Osteoblast (primary cell): ENCODE results near the gene NUMB. TPM values are rescaled to one million over a fixed set of nuclear protein-coding genes. Genes with fewer than 3 reads are reported as not detected.
A peak's percentile ranks its signal among the peaks of the same experiment; 100 is the strongest.
"Not testable (repeated sequence)": the region's sequence is repeated elsewhere in the genome, so short reads cannot be mapped to it uniquely, and the experiment has no call there.

Source experiments
- DNase-seq: peaks from one replicate; pipeline ENCODE4 v3.0.0; 2011; ENCODE audit warnings: low spot score, mixed read lengths; ENCODE audit not compliant: insufficient read length; ENCODE audit errors: missing footprints
- H2AFZ ChIP-seq: 2 replicates; pipeline ENCODE4 v1.6.0; 2011; ENCODE audit warnings: mild to moderate bottlenecking, low read length
- H3K27ac ChIP-seq: 2 replicates; pipeline ENCODE4 v1.5.1; 2011; ENCODE audit warnings: mild to moderate bottlenecking, low read depth, low read length, moderate library complexity
- H3K27me3 ChIP-seq: 2 replicates; pipeline ENCODE4 v1.6.0; 2012; ENCODE audit warnings: mild to moderate bottlenecking, control low read depth, inconsistent platforms, low read length, moderate library complexity; ENCODE audit not compliant: insufficient read depth
- H3K36me3 ChIP-seq: 2 replicates; pipeline ENCODE4 v1.5.1; 2011; ENCODE audit warnings: mild to moderate bottlenecking, low read length, control low read depth, moderate library complexity; ENCODE audit not compliant: insufficient read depth
- H3K4me1 ChIP-seq: 2 replicates; pipeline ENCODE4 v1.5.1; 2011; ENCODE audit warnings: mild to moderate bottlenecking, low read length, control low read depth, moderate library complexity; ENCODE audit not compliant: insufficient read depth
- H3K4me2 ChIP-seq: 2 replicates; pipeline ENCODE4 v1.6.0; 2011; ENCODE audit warnings: mild to moderate bottlenecking, low read length; ENCODE audit not compliant: insufficient read depth
- H3K4me3 ChIP-seq: fragments of 200-600 bp; sonication (generic); 3 replicates; pipeline ENCODE4 v1.5.1; 2012; ENCODE audit warnings: mild to moderate bottlenecking, low read length, inconsistent platforms; ENCODE audit not compliant: insufficient read depth
- H3K79me2 ChIP-seq: 2 replicates; pipeline ENCODE4 v1.6.0; 2012; ENCODE audit warnings: mild to moderate bottlenecking, low read length, control low read depth, inconsistent platforms; ENCODE audit not compliant: insufficient read depth
- H3K9me3 ChIP-seq: 2 replicates; pipeline ENCODE4 v1.5.1; 2011; ENCODE audit warnings: low read depth, low read length, control low read depth
- H4K20me1 ChIP-seq: 2 replicates; pipeline ENCODE4 v1.6.0; 2012; ENCODE audit warnings: mild to moderate bottlenecking, low read length, control low read depth; ENCODE audit not compliant: insufficient read depth
- CTCF ChIP-seq: IDR thresholded peaks from 2 replicates; pipeline ENCODE4 v1.5.1; 2011; ENCODE audit warnings: mild to moderate bottlenecking, low read depth, low read length, moderate library complexity; ENCODE audit errors: extremely low read depth
- total RNA-seq: library from RNA; depleted of rRNA; stranded (reverse); fragments of >200 nt; gene quantifications from 2 replicates; pipeline ENCODE4 v1.2.3, GENCODE V29; 2012

The NUMB gene
- total RNA-seq, 1 donor, result 52.5 TPM

GRCh38 chr14:73422515-73422914, 35.8 kb downstream of the NUMB start:
- Histone ChIP-seq H3K4me1 (peaks cover 17% of the 10 kb centered on the region), H3K36me3 (peaks cover 18% of the 10 kb centered on the region), H2AFZ (no peak overlapping the region), H4K20me1 (peaks cover 41% of the 10 kb centered on the region), H3K27ac (no peak overlapping the region), H3K4me3 (no peak overlapping the region), H3K27me3 (no peaks in the 10 kb centered on the region), H3K79me2 (peaks cover 98% of the 10 kb centered on the region), H3K9me3 (no peaks in the 10 kb centered on the region), H3K4me2 (no peak overlapping the region)
- no peak for DNase-seq
- TF ChIP-seq CTCF, result no peak

GRCh38 chr14:73418227-73418626, 40.1 kb downstream of the NUMB start:
- H3K27me3 ChIP-seq, result no peaks in the 10 kb centered on the region
- peaks cover 97% of the 10 kb centered on the region for H3K79me2 ChIP-seq
- TF ChIP-seq CTCF, result no peak
- H3K27ac ChIP-seq, result no peak overlapping the region
- no peaks in the 10 kb centered on the region for H3K4me1 ChIP-seq
- no peak overlapping the region for H3K4me3 ChIP-seq
- no peaks in the 10 kb centered on the region for H3K9me3 ChIP-seq
- no peak for DNase-seq
- H4K20me1 ChIP-seq, result peaks cover 32% of the 10 kb centered on the region
- H3K36me3 ChIP-seq, result peaks cover 23% of the 10 kb centered on the region
- H2AFZ ChIP-seq, result no peak overlapping the region
- no peak overlapping the region for H3K4me2 ChIP-seq

- H3K27me3 ChIP-seq, H3K9me3 ChIP-seq, H3K4me1 ChIP-seq, H2AFZ ChIP-seq, H3K27ac ChIP-seq, H3K4me3 ChIP-seq, DNase-seq, H3K4me2 ChIP-seq: not testable (repeated sequence)
- Histone ChIP-seq H3K36me3 (peaks cover 36% of the 10 kb centered on the region), H3K79me2 (peaks cover 88% of the 10 kb centered on the region), H4K20me1 (peaks cover 29% of the 10 kb centered on the region)
Measured at GRCh38 chr14:73406248-73406647, 52.1 kb downstream of the NUMB start.

- no peaks in the 10 kb centered on the region for H3K4me1 ChIP-seq
- peaks cover 15% of the 10 kb centered on the region for H3K36me3 ChIP-seq
- no peak overlapping the region for H3K4me3 ChIP-seq
- H4K20me1 ChIP-seq, result peaks cover 37% of the 10 kb centered on the region
- peak overlapping the region; percentile 2 for H3K27ac ChIP-seq
- H3K27me3 ChIP-seq, result no peaks in the 10 kb centered on the region
- H3K79me2 ChIP-seq, result peaks cover 90% of the 10 kb centered on the region
- no peak for TF ChIP-seq CTCF
- H2AFZ ChIP-seq, result no peak overlapping the region
- peak; percentile 14 for DNase-seq
- no peaks in the 10 kb centered on the region for H3K9me3 ChIP-seq
- no peak overlapping the region for H3K4me2 ChIP-seq
Measured at GRCh38 chr14:73403181-73403752, 55.1 kb downstream of the NUMB start.
